IPS-20b (cell line): Measurements from ENCODE around the gene DLG5.

Source experiments
- H3K27ac ChIP-seq: one replicate; pipeline ENCODE4 v1.5.1; 2013; ENCODE audit warnings: low read length
- H3K27me3 ChIP-seq: 2 replicates; pipeline ENCODE4 v1.6.1; 2013; ENCODE audit warnings: mild to moderate bottlenecking, low read length, inconsistent platforms; ENCODE audit not compliant: insufficient read depth
- H3K36me3 ChIP-seq: 2 replicates; pipeline ENCODE4 v1.6.1; 2013; ENCODE audit warnings: low read depth, mild to moderate bottlenecking, inconsistent platforms, low read length, moderate library complexity; ENCODE audit not compliant: insufficient read depth
- H3K4me1 ChIP-seq: 2 replicates; pipeline ENCODE4 v1.6.1; 2013; ENCODE audit warnings: mild to moderate bottlenecking, control low read depth, inconsistent platforms, low read length, moderate library complexity; ENCODE audit not compliant: insufficient read depth
- H3K4me3 ChIP-seq: 2 replicates; pipeline ENCODE4 v1.5.1; 2013; ENCODE audit warnings: mild to moderate bottlenecking, low read length, inconsistent platforms
- H3K9ac ChIP-seq: 2 replicates; pipeline ENCODE4 v1.6.1; 2013; ENCODE audit warnings: low read depth, mild to moderate bottlenecking, inconsistent platforms, low read length, moderate library complexity
- H3K9me3 ChIP-seq: 2 replicates; pipeline ENCODE4 v1.6.1; 2013; ENCODE audit warnings: mild to moderate bottlenecking, low read depth, low read length, inconsistent platforms; ENCODE audit not compliant: insufficient read depth

DLG5 gene

GRCh38 chr10:77843264-77843663 is 83.3 kb downstream of the DLG5 start:
- no peaks in the 10 kb centered on the region for H3K27me3 ChIP-seq
- peaks cover 66% of the 10 kb centered on the region for H3K36me3 ChIP-seq
- no peak overlapping the region for H3K27ac ChIP-seq
- H3K4me3 ChIP-seq = no peak overlapping the region
- no peak overlapping the region for H3K9ac ChIP-seq
- peaks cover 4% of the 10 kb centered on the region; the same call in 1 of the 2 replicates for H3K4me1 ChIP-seq
- no peaks in the 10 kb centered on the region for H3K9me3 ChIP-seq

GRCh38 chr10:77842652-77843212 is 83.8 kb downstream of the DLG5 start:
- Histone ChIP-seq H3K27ac (no peak overlapping the region), H3K9me3 (no peaks in the 10 kb centered on the region), H3K9ac (no peak overlapping the region), H3K36me3 (peaks cover 62% of the 10 kb centered on the region), H3K4me3 (no peak overlapping the region), H3K27me3 (no peaks in the 10 kb centered on the region), H3K4me1 (peaks cover 7% of the 10 kb centered on the region; the same call in 1 of the 2 replicates)

- H3K4me3 ChIP-seq = no peak overlapping the region
- no peaks in the 10 kb centered on the region for H3K9me3 ChIP-seq
- H3K9ac ChIP-seq = no peak overlapping the region
- no peaks in the 10 kb centered on the region for H3K27me3 ChIP-seq
- peaks cover 10% of the 10 kb centered on the region; the same call in 1 of the 2 replicates for H3K4me1 ChIP-seq
- peaks cover 59% of the 10 kb centered on the region for H3K36me3 ChIP-seq
- H3K27ac ChIP-seq = no peak overlapping the region
Measured at GRCh38 chr10:77841711-77842375, 84.7 kb downstream of the DLG5 start.

- H3K4me3 ChIP-seq = no peak overlapping the region
- H3K27ac ChIP-seq = no peak overlapping the region
- H3K4me1 ChIP-seq = peaks cover 10% of the 10 kb centered on the region; the same call in 1 of the 2 replicates
- no peaks in the 10 kb centered on the region for H3K9me3 ChIP-seq
- H3K9ac ChIP-seq = no peak overlapping the region
- H3K27me3 ChIP-seq = no peaks in the 10 kb centered on the region
- H3K36me3 ChIP-seq = peaks cover 68% of the 10 kb centered on the region
Measured at GRCh38 chr10:77840636-77841035, 85.9 kb downstream of the DLG5 start.

- Histone ChIP-seq H3K4me3 (no peak overlapping the region), H3K27ac (no peak overlapping the region), H3K9ac (0 out of 2 replicates have a peak overlapping the region, but pooled peaks have one; percentile 17), H3K9me3 (no peaks in the 10 kb centered on the region), H3K4me1 (peaks cover 6% of the 10 kb centered on the region; the same call in 1 of the 2 replicates), H3K27me3 (no peaks in the 10 kb centered on the region), H3K36me3 (peaks cover 73% of the 10 kb centered on the region)
Measured at GRCh38 chr10:77837925-77838595, 88.5 kb downstream of the DLG5 start.

GRCh38 chr10:77837248-77837924 is 89.2 kb downstream of the DLG5 start:
- H3K36me3 ChIP-seq = peaks cover 73% of the 10 kb centered on the region
- H3K27me3 ChIP-seq = no peaks in the 10 kb centered on the region
- peaks cover 6% of the 10 kb centered on the region; the same call in 1 of the 2 replicates for H3K4me1 ChIP-seq
- H3K9me3 ChIP-seq = no peaks in the 10 kb centered on the region
- no peak overlapping the region for H3K27ac ChIP-seq
- no peak overlapping the region for H3K4me3 ChIP-seq
- H3K9ac ChIP-seq = 0 out of 2 replicates have a peak overlapping the region, but pooled peaks have one; percentile 17

GRCh38 chr10:77836299-77836820 is 90.2 kb downstream of the DLG5 start:
- H3K4me3 ChIP-seq = no peak overlapping the region
- no peak overlapping the region for H3K9ac ChIP-seq
- H3K27ac ChIP-seq = no peak overlapping the region

GRCh38 chr10:77835669-77836086 is 90.9 kb downstream of the DLG5 start:
- Histone ChIP-seq H3K36me3 (peaks cover 72% of the 10 kb centered on the region), H3K27ac (no peak overlapping the region)

More at GRCh38 chr10:77836299-77836820, 90.2 kb downstream of the DLG5 start:
- Histone ChIP-seq H3K27me3 (no peaks in the 10 kb centered on the region), H3K36me3 (peaks cover 73% of the 10 kb centered on the region), H3K4me1 (peaks cover 6% of the 10 kb centered on the region; the same call in 1 of the 2 replicates), H3K9me3 (no peaks in the 10 kb centered on the region)

GRCh38 chr10:77834943-77835668 is 91.4 kb downstream of the DLG5 start:
- no peaks in the 10 kb centered on the region for H3K9me3 ChIP-seq
- no peaks in the 10 kb centered on the region for H3K27me3 ChIP-seq
- H3K9ac ChIP-seq = no peak overlapping the region
- peaks cover 77% of the 10 kb centered on the region for H3K36me3 ChIP-seq
- H3K27ac ChIP-seq = no peak overlapping the region
- no peak overlapping the region for H3K4me3 ChIP-seq
- peaks cover 6% of the 10 kb centered on the region; the same call in 1 of the 2 replicates for H3K4me1 ChIP-seq

More at GRCh38 chr10:77835669-77836086, 90.9 kb downstream of the DLG5 start:
- no peaks in the 10 kb centered on the region for H3K9me3 ChIP-seq
- peaks cover 6% of the 10 kb centered on the region; the same call in 1 of the 2 replicates for H3K4me1 ChIP-seq
- no peak overlapping the region for H3K4me3 ChIP-seq
- no peak overlapping the region for H3K9ac ChIP-seq
- no peaks in the 10 kb centered on the region for H3K27me3 ChIP-seq

GRCh38 chr10:77834540-77834939 is 92.0 kb downstream of the DLG5 start:
- peaks cover 78% of the 10 kb centered on the region for H3K36me3 ChIP-seq
- no peak overlapping the region for H3K9ac ChIP-seq
- no peak overlapping the region for H3K4me3 ChIP-seq
- no peak overlapping the region for H3K27ac ChIP-seq
- H3K4me1 ChIP-seq = peaks cover 6% of the 10 kb centered on the region; the same call in 1 of the 2 replicates
- H3K27me3 ChIP-seq = no peaks in the 10 kb centered on the region
- no peaks in the 10 kb centered on the region for H3K9me3 ChIP-seq
